Measurements from ENCODE around the gene SALL3. TPM values are rescaled to one million over a fixed set of nuclear protein-coding genes. Genes with fewer than 3 reads are reported as not detected.

The SALL3 gene
- total and polyA plus RNA-seq, 2 of the 8 experiments (the other 6 are each of a cell fraction or from before 2014, with no cell fraction given): 10.5 to 46.4 TPM

DNA sequence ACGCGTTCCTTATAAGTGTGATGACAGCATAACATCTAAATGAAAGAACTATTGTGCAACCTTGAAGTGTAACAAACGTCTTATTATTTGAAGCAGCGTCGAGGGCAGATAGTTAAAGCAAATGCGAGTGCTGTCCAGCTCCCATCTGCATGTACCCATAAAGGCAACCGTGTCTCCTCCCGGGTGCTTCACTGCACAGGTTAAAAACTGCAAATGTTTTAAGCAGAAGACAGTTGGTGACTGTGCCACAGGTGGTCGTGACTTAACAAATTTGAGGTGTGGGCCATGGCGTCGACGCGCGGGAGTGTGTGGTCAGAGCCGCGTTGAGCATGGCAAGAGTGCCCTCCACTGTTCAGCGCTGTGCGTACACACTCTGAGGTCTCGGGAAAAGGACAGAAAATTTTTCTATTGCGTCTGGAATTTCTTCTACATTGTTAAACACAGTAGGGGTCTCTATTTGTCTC lies 6.4 kb downstream of the SALL3 start (continued):
- no peak for TF ChIP-seq SAP30 (IDR thresholded peaks at IDR 0.05; ENCODE audit: insufficient read depth, insufficient replicate concordance, low read length)
- TF ChIP-seq KDM5A (IDR thresholded peaks at IDR 0.05; ENCODE audit: low read length): no peak
- TF ChIP-seq SIN3A (conservative IDR thresholded peaks at IDR 0.05 in 1 of 2, IDR thresholded peaks at IDR 0.05 in 1 of 2; ENCODE audit: low read depth in 1 of 2, low read length in 2 of 2): peak in 1 of 2 experiments; percentile 58; a peak in 1 of 4 replicates
- TF ChIP-seq SUZ12 (IDR thresholded peaks at IDR 0.05; ENCODE audit: low read length): no peak; the same call in 1 of the 2 replicates
- no peak for TF ChIP-seq TBP (IDR thresholded peaks at IDR 0.05; ENCODE audit: low read depth, low read length)
- no peak for TF ChIP-seq TCF12 (IDR thresholded peaks at IDR 0.05; ENCODE audit: low read depth, low read length)
- no peak for TF ChIP-seq RXRA (IDR thresholded peaks at IDR 0.05; ENCODE audit: insufficient read depth, low read depth, low read length)
- TF ChIP-seq PHF8 (conservative IDR thresholded peaks at IDR 0.05; ENCODE audit: low read depth, low read length): no peak
- TF ChIP-seq RFX5 (IDR thresholded peaks at IDR 0.05; ENCODE audit: borderline replicate concordance, low read depth, low read length): no peak
- TF ChIP-seq, protein P1, sequence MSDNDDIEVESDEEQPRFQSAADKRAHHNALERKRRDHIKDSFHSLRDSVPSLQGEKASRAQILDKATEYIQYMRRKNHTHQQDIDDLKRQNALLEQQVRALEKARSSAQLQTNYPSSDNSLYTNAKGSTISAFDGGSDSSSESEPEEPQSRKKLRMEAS (IDR thresholded peaks at IDR 0.05): peak; percentile 74
- TF ChIP-seq MAFK (IDR thresholded peaks at IDR 0.05; ENCODE audit: low read depth, low read length): peak; percentile 22; the same call in 1 of the 2 replicates
- peak; percentile 71; the same call in 1 of the 2 replicates for TF ChIP-seq CREB1 (IDR thresholded peaks at IDR 0.05)
- no peak for TF ChIP-seq SIX5 (IDR thresholded peaks at IDR 0.05; ENCODE audit: low read depth, low read length)
- no peak for TF ChIP-seq CTBP2 (IDR thresholded peaks at IDR 0.05; ENCODE audit: borderline replicate concordance, insufficient read depth, insufficient read length, low read length)
- no peak for TF ChIP-seq SRF (IDR thresholded peaks at IDR 0.05; ENCODE audit: low read depth, low read length)

All from H1 (cell line).